ENCODE data around the gene TRIM54. TPM values are rescaled to one million over a fixed set of nuclear protein-coding genes. Genes with fewer than 3 reads are reported as not detected.

Gene TRIM54
- total RNA-seq, 1 experiment from 2014 or later, result 2.8 TPM

GRCh38 chr2:27324720-27325119, 42.5 kb downstream of the TRIM54 start:
- Histone ChIP-seq H3K27ac (ENCODE audit: low read depth, low read length, poor library complexity, severe bottlenecking) (no peak overlapping the region), H3K4me1 (ENCODE audit: insufficient read depth, low read length, poor library complexity, severe bottlenecking) (peaks cover 6% of the 10 kb centered on the region), H3K4me3 (ENCODE audit: low read depth, low read length, poor library complexity, severe bottlenecking) (no peak overlapping the region), H3K27me3 (replicated peaks; ENCODE audit: insufficient read depth, low read depth, low read length, poor library complexity) (no peaks in the 10 kb centered on the region), H3K36me3 (ENCODE audit: insufficient read depth, low read length, poor library complexity, severe bottlenecking) (peaks cover 33% of the 10 kb centered on the region), H3K9me3 (ENCODE audit: low read depth, low read length, poor library complexity, severe bottlenecking) (no peaks in the 10 kb centered on the region)
- TF ChIP-seq CTCF (conservative IDR thresholded peaks at IDR 0.05; ENCODE audit: low read depth, low read length) (no peak), EZH2 (IDR thresholded peaks at IDR 0.05; ENCODE audit: borderline replicate concordance, low read depth, low read length, poor library complexity, severe bottlenecking) (no peak)
- ChIA-PET CTCF (no interaction called here), POLR2A (ENCODE audit: low non-redundant PET) (no interaction called here)
- no peak for DNase-seq (ENCODE audit: low spot score)
- no TSS peak for BruUV-seq (replicated peaks)
- intact Hi-C loops (cut with micrococcal nuclease; ENCODE audit: unreplicated experiment), result no loop called here

GRCh38 chr2:27335311-27335710, 53.1 kb downstream of the TRIM54 start:
- intact Hi-C loops (cut with micrococcal nuclease; ENCODE audit: unreplicated experiment), result no loop called here
- POLR2A ChIA-PET (ENCODE audit: low non-redundant PET), result no interaction called here
- BruUV-seq (replicated peaks), result no TSS peak
- TF ChIP-seq EZH2 (IDR thresholded peaks at IDR 0.05; ENCODE audit: borderline replicate concordance, low read depth, low read length, poor library complexity, severe bottlenecking), result no peak
- TF ChIP-seq CTCF (conservative IDR thresholded peaks at IDR 0.05; ENCODE audit: low read depth, low read length), result no peak
- Histone ChIP-seq H3K36me3 (ENCODE audit: insufficient read depth, low read length, poor library complexity, severe bottlenecking) (peaks cover 44% of the 10 kb centered on the region), H3K4me1 (ENCODE audit: insufficient read depth, low read length, poor library complexity, severe bottlenecking) (no peaks in the 10 kb centered on the region), H3K27ac (ENCODE audit: low read depth, low read length, poor library complexity, severe bottlenecking) (no peak overlapping the region), H3K4me3 (ENCODE audit: low read depth, low read length, poor library complexity, severe bottlenecking) (no peak overlapping the region), H3K9me3 (ENCODE audit: low read depth, low read length, poor library complexity, severe bottlenecking) (no peaks in the 10 kb centered on the region), H3K27me3 (replicated peaks; ENCODE audit: insufficient read depth, low read depth, low read length, poor library complexity) (no peaks in the 10 kb centered on the region)
- CTCF ChIA-PET, result no interaction called here
- DNase-seq (ENCODE audit: low spot score), result no peak

- CTCF ChIA-PET, result no interaction called here
- Histone ChIP-seq H3K4me3 (ENCODE audit: low read depth, low read length, poor library complexity, severe bottlenecking) (no peak overlapping the region), H3K4me1 (ENCODE audit: insufficient read depth, low read length, poor library complexity, severe bottlenecking) (no peaks in the 10 kb centered on the region), H3K27ac (ENCODE audit: low read depth, low read length, poor library complexity, severe bottlenecking) (no peak overlapping the region), H3K9me3 (ENCODE audit: low read depth, low read length, poor library complexity, severe bottlenecking) (no peaks in the 10 kb centered on the region), H3K27me3 (replicated peaks; ENCODE audit: insufficient read depth, low read depth, low read length, poor library complexity) (no peaks in the 10 kb centered on the region), H3K36me3 (ENCODE audit: insufficient read depth, low read length, poor library complexity, severe bottlenecking) (peaks cover 53% of the 10 kb centered on the region)
- no peak for DNase-seq (ENCODE audit: low spot score)
- intact Hi-C loops (cut with micrococcal nuclease; ENCODE audit: unreplicated experiment), result no loop called here
- BruUV-seq (replicated peaks), result no TSS peak
- no peak for TF ChIP-seq EZH2 (IDR thresholded peaks at IDR 0.05; ENCODE audit: borderline replicate concordance, low read depth, low read length, poor library complexity, severe bottlenecking)
- TF ChIP-seq CTCF (conservative IDR thresholded peaks at IDR 0.05; ENCODE audit: low read depth, low read length), result no peak
- POLR2A ChIA-PET (ENCODE audit: low non-redundant PET), result no interaction called here
Observed at GRCh38 chr2:27336173-27336572, 53.9 kb downstream of the TRIM54 start.

Data from A673 (cell line).